DMS53 treated with DMSO at 0.1 percent for 48 hours (cell line): ENCODE measurements around the gene RTN4RL2.

ENCODE experiments used
- DNase-seq: peaks from one replicate; lab custom pipeline; 2025; ENCODE audit not compliant: unreplicated experiment; lab: John Stamatoyannopoulos, UW

The RTN4RL2 gene

GRCh38 chr11:57460022-57460757 is at the start of gene RTN4RL2:
Gene RTN4RL2, plus strand, starts transcription at chr11:57460528. Its CDS starts 338 bp downstream, at chr11:57460866.
- no peak for DNase-seq

GRCh38 chr11:57413681-57414080 is 46.6 kb upstream of the RTN4RL2 start:
- DNase-seq: no peak

- no peak for DNase-seq
Observed at GRCh38 chr11:57414612-57415212, 45.6 kb upstream of the RTN4RL2 start.

GRCh38 chr11:57416436-57416835 is 43.9 kb upstream of the RTN4RL2 start:
- no peak for DNase-seq

- no peak for DNase-seq
Observed at GRCh38 chr11:57417056-57417455, 43.3 kb upstream of the RTN4RL2 start.

- DNase-seq: no peak
Observed at GRCh38 chr11:57418131-57418530, 42.2 kb upstream of the RTN4RL2 start.

- no peak for DNase-seq
Observed at GRCh38 chr11:57419146-57419545, 41.2 kb upstream of the RTN4RL2 start.

- no peak for DNase-seq
Observed at GRCh38 chr11:57421066-57421465, 39.3 kb upstream of the RTN4RL2 start.

- DNase-seq: no peak
Observed at GRCh38 chr11:57421805-57422204, 38.5 kb upstream of the RTN4RL2 start.

GRCh38 chr11:57422669-57423068 is 37.7 kb upstream of the RTN4RL2 start:
- DNase-seq: no peak

- DNase-seq: no peak
Observed at GRCh38 chr11:57424137-57424791, 36.1 kb upstream of the RTN4RL2 start.

- no peak for DNase-seq
Observed at GRCh38 chr11:57424792-57425564, 35.4 kb upstream of the RTN4RL2 start.

- no peak for DNase-seq
Observed at GRCh38 chr11:57425565-57426438, 34.5 kb upstream of the RTN4RL2 start.

- no peak for DNase-seq
Observed at GRCh38 chr11:57426439-57426928, 33.8 kb upstream of the RTN4RL2 start.

- DNase-seq: no peak
Observed at GRCh38 chr11:57426929-57427726, 33.2 kb upstream of the RTN4RL2 start, which contains the start of gene SLC43A3. Gene SLC43A3, minus strand, starts transcription at chr11:57427121. Its CDS starts 949 bp downstream, at chr11:57426172.

GRCh38 chr11:57427727-57428082 is 32.6 kb upstream of the RTN4RL2 start:
- DNase-seq: no peak

- DNase-seq: no peak
Observed at GRCh38 chr11:57428643-57429042, 31.7 kb upstream of the RTN4RL2 start.

- no peak for DNase-seq
Observed at GRCh38 chr11:57429946-57430345, 30.4 kb upstream of the RTN4RL2 start.

GRCh38 chr11:57430952-57431351 is 29.4 kb upstream of the RTN4RL2 start:
- DNase-seq: no peak
